Measurements from ENCODE around the gene FAM81A.
"Not testable (repeated sequence)": the region's sequence is repeated elsewhere in the genome, so short reads cannot be mapped to it uniquely, and the experiment has no call there.

FAM81A gene

GRCh38 chr15:59437817-59438624 lies at the start of gene FAM81A:
Gene FAM81A, plus strand, starts transcription at chr15:59438186. Its CDS starts 20,441 bp downstream, at chr15:59458627.
- no peak for FAIRE-seq

DNA sequence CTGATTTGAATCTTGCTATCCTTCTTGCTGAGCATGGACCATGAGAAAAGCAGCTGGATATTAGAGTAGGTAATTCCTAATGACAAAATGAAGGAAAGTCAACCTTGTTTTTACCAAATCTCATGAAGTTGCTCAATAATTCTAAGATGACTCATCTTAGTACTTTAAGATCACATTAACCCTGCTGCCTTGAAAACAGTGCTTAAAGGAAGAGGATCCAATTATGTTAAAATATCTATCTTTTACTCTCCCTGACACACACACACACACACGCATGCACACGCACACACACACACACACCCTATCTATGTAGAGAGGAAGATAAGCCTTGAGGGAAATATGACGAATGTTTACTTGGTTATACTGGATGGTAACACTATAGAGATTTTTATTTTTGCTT lies 49.3 kb upstream of the FAM81A start:
- FAIRE-seq, result no peak

- FAIRE-seq, result no peak
These were observed 45.7 kb upstream of the FAM81A start for GRCh38 chr15:59392299-59392698.

DNA sequence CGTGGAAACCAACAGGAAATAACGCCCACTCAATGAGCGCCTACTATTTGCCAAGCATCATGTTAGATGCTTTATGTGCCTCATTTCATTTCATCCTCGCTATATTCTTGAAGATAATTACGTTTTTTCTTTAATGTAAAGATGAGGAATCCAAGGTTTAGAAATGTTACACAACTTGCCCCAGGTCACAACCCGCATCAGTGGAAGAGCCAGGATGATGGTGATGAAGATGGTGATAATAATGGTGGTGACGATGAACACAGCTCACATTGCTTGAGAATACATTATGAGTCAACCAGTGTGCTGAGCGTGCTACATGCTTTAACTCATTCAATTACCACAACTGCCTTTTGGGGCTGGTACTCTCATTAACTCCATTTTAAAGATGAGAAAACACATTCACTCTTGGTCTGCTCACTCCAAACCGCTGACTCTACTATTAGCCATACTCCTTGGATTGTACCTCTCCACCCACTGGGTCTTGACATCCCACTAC lies 43.8 kb upstream of the FAM81A start:
- no peak for FAIRE-seq

- FAIRE-seq, result no peak
These were observed 41.8 kb upstream of the FAM81A start for GRCh38 chr15:59396211-59396610.

GRCh38 chr15:59396679-59397078 lies 41.3 kb upstream of the FAM81A start:
- no peak for FAIRE-seq

GRCh38 chr15:59398220-59398619 lies 39.8 kb upstream of the FAM81A start:
- FAIRE-seq, result no peak

DNA sequence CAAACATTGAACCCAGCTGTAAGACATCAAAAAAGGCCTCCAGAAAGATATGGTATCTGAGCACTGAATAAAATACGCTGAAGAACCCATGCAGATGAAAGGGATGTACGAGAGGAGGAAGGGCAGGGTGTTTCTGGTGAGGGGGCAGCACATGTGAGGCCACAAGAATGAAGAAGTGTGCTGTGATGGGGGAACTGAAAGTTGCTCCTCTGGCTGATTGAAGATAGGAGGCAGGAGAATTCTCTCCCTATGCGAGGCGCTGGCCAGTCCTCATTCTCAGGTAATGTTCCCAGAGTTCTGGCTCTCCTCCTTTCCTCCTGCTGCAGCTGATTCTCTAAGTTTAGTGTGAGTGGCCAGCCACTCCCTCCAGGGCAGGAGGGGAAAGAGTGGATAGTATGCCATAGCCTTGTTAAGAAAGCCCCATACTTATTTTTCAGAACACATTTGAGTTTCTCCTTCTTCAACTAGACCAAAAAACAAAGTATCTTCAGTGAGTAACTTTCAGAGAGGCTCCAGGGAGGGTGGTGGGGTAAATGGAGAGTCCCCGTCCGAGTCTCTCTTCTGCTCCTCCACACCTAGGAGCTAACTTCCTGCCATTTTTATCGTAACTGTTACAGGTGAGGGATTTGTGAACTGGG lies 38.4 kb upstream of the FAM81A start:
- no peak for FAIRE-seq

DNA sequence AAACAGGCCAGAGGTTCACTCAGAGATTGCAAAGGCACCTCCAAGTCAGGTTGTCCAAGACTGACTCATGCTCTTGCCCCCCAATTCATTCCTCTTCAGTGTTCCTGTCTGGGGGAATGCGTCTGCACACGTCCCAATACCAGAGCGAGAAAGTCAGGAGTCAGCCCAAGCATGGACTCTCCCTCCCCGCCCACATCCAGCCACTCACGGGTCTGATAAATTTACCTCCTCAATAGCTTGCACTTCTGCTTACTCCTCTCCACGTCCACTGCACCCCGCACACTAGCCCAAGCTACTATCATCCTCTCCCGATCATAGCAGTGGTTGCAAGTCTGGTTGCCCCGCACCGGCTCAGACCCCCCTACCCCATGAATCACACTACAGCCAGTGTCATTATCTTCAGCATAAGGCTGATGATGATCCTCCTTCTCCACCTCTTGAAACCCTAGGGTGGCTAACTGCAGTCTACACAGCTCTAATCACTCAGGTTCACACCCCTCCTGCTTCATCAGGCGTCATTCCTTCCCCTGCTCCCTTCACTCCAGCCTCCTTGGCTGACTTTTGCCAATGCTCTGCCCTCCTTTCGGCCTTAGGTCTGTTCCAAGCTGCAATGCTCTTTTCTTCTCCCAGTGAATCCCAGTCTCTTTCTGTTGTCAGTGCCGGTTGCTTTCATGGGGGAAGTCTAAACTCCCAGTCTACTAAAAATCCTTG lies 37.7 kb upstream of the FAM81A start:
- FAIRE-seq, result no peak

- FAIRE-seq, result not testable (repeated sequence)
These were observed 36.7 kb upstream of the FAM81A start for GRCh38 chr15:59401051-59401823.

GRCh38 chr15:59401824-59402569 lies 36.0 kb upstream of the FAM81A start:
- FAIRE-seq, result no peak

DNA sequence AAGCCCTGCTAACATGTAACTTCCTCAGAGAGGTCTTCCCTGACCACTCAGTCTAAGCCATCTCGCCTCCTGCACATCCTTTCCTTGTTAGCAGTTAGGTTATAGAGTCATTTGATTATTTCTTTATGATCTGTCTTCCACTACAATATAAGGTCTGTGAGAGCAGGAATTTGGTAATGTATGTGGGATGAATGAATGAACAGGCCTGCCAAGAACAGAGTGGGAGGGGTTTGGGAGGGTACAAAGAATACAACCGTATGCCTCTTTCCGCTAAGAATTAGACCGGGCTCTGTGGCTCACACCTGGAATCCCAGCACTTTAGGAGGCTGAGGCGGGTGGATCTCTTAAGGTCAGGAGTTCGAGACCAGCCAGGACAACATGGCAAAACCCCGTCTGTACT lies 32.9 kb upstream of the FAM81A start:
- FAIRE-seq, result no peak

DNA sequence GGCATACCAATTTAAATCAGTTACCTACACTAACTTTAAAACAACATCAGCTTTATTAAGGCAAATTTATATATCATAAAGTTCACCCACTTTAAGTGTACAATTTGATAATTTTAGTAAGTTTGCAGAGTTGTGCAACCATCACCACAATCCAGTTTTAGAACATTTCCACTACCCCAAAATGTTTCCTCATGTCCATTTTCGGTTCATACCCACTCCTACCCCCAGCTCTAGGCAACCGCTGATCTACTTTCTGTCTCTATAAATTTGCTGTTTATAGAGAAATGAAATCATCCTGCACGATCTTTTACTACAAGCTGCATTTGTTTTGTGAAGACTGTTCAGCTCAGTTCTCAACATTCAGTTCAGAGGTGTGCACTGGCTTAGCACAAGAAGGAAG lies 31.5 kb upstream of the FAM81A start:
- no peak for FAIRE-seq

DNA sequence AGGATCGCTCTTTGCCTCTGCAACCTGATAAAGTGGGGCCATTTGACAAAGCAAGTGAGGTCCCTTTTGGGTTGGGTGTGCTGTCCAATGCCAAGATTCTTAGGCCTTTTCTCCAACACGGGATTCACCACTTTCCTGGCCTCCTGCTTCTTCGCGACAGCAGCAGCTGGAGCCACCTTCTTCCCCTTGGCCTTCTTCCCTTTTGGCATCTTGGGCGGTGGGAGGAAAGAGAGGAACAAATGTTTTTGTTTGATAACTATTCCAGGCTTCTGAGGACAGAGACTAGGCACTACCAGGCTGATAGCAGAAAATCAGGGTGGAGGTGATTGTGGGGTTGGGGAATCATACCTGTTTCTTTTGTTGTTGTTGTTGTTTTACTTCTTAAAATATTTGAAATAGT lies 30.0 kb upstream of the FAM81A start:
- no peak for FAIRE-seq

- no peak for FAIRE-seq
These were observed 27.5 kb upstream of the FAM81A start for GRCh38 chr15:59410391-59410896.

DNA sequence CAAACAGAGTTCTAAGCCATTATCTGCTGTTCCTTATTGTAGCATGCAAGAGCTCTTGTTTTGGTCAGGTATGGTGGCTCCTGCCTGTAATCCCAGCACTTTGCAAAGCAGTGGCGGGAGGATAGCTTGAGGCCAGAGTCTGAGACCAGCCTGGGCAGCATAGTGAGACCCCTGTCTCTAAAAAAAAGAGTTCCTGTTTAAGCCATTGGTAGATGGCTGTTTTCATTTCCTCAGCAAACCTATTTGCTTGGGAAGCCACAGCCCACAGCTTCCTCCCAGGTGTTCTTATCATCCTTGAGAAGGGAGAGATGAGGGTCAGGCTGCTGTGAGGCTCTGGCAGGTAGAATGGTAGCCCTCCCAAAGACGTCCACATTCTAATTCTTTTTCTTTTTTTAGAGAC lies 24.4 kb upstream of the FAM81A start:
- no peak for FAIRE-seq

DNA sequence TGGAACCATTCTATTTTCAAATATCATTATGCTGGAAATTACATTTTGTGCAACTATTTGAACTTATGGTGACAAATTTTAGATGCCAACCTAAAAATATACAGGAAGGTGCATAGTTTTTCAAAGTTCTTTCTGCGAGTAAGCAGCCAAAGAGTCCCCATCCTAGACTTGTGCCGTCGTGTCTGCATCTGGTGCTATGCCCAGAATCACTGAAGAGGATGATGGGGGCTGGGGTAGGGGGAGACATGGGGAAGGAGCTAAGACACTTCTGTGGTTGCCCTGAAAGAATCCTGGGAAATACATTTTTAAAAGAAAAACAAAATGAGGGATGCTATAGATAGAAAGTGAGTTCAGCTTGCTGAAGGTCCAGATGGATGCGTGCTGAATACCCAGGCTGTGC lies 21.2 kb upstream of the FAM81A start:
- FAIRE-seq, result no peak

GRCh38 chr15:59419170-59419569 lies 18.8 kb upstream of the FAM81A start:
- no peak for FAIRE-seq

GRCh38 chr15:59420108-59420507 lies 17.9 kb upstream of the FAM81A start:
- no peak for FAIRE-seq

- FAIRE-seq, result no peak
These were observed 16.9 kb upstream of the FAM81A start for GRCh38 chr15:59420986-59421618.

- no peak for FAIRE-seq
These were observed 13.4 kb upstream of the FAM81A start for GRCh38 chr15:59424616-59425015.

Measured in A204.1 (cell line).